Measurements from ENCODE around the gene LEMD2.

LEMD2 gene

GRCh38 chr6:33732817-33733708 lies 55.9 kb downstream of the LEMD2 start:
- FAIRE-seq: no peak

- no peak for FAIRE-seq
Measured at GRCh38 chr6:33732385-33732784, 56.5 kb downstream of the LEMD2 start.

- FAIRE-seq: no peak
Measured at GRCh38 chr6:33731751-33732282, 57.1 kb downstream of the LEMD2 start.

GRCh38 chr6:33731035-33731434 lies 57.9 kb downstream of the LEMD2 start:
- no peak for FAIRE-seq

- FAIRE-seq: no peak
Measured at GRCh38 chr6:33730611-33731010, 58.3 kb downstream of the LEMD2 start.

- FAIRE-seq: no peak
Measured at GRCh38 chr6:33729059-33729458, 59.9 kb downstream of the LEMD2 start.

- FAIRE-seq: no peak
Measured at GRCh38 chr6:33728438-33728837, 60.5 kb downstream of the LEMD2 start.

GRCh38 chr6:33727932-33728331 lies 61.0 kb downstream of the LEMD2 start:
- no peak for FAIRE-seq

- FAIRE-seq: no peak
Measured at GRCh38 chr6:33727126-33727525, 61.8 kb downstream of the LEMD2 start.

GRCh38 chr6:33726696-33727095 lies 62.2 kb downstream of the LEMD2 start:
- FAIRE-seq: no peak

GRCh38 chr6:33725891-33726673 lies 62.8 kb downstream of the LEMD2 start:
- FAIRE-seq: no peak

GRCh38 chr6:33725222-33725621 lies 63.7 kb downstream of the LEMD2 start:
- FAIRE-seq: no peak

- no peak for FAIRE-seq
Measured at GRCh38 chr6:33724102-33725023, 64.6 kb downstream of the LEMD2 start.

- FAIRE-seq: no peak
Measured at GRCh38 chr6:33723371-33724085, 65.4 kb downstream of the LEMD2 start.

- no peak for FAIRE-seq
Measured at GRCh38 chr6:33722103-33722623, 66.8 kb downstream of the LEMD2 start.

- FAIRE-seq: no peak
Measured at GRCh38 chr6:33721508-33721907, 67.4 kb downstream of the LEMD2 start.

Measured in A204.1 (cell line).